Osteoblast (primary cell): ENCODE results near the gene RICTOR. TPM values are rescaled to one million over a fixed set of nuclear protein-coding genes. Genes with fewer than 3 reads are reported as not detected.

Source experiments
- DNase-seq: peaks from one replicate; pipeline ENCODE4 v3.0.0; 2011; ENCODE audit warnings: low spot score, mixed read lengths; ENCODE audit not compliant: insufficient read length; ENCODE audit errors: missing footprints
- H2AFZ ChIP-seq: 2 replicates; pipeline ENCODE4 v1.6.0; 2011; ENCODE audit warnings: mild to moderate bottlenecking, low read length
- H3K27ac ChIP-seq: 2 replicates; pipeline ENCODE4 v1.5.1; 2011; ENCODE audit warnings: mild to moderate bottlenecking, low read depth, low read length, moderate library complexity
- H3K27me3 ChIP-seq: 2 replicates; pipeline ENCODE4 v1.6.0; 2012; ENCODE audit warnings: mild to moderate bottlenecking, control low read depth, inconsistent platforms, low read length, moderate library complexity; ENCODE audit not compliant: insufficient read depth
- H3K36me3 ChIP-seq: 2 replicates; pipeline ENCODE4 v1.5.1; 2011; ENCODE audit warnings: mild to moderate bottlenecking, low read length, control low read depth, moderate library complexity; ENCODE audit not compliant: insufficient read depth
- H3K4me1 ChIP-seq: 2 replicates; pipeline ENCODE4 v1.5.1; 2011; ENCODE audit warnings: mild to moderate bottlenecking, low read length, control low read depth, moderate library complexity; ENCODE audit not compliant: insufficient read depth
- H3K4me2 ChIP-seq: 2 replicates; pipeline ENCODE4 v1.6.0; 2011; ENCODE audit warnings: mild to moderate bottlenecking, low read length; ENCODE audit not compliant: insufficient read depth
- H3K4me3 ChIP-seq: fragments of 200-600 bp; sonication (generic); 3 replicates; pipeline ENCODE4 v1.5.1; 2012; ENCODE audit warnings: mild to moderate bottlenecking, low read length, inconsistent platforms; ENCODE audit not compliant: insufficient read depth
- H3K79me2 ChIP-seq: 2 replicates; pipeline ENCODE4 v1.6.0; 2012; ENCODE audit warnings: mild to moderate bottlenecking, low read length, control low read depth, inconsistent platforms; ENCODE audit not compliant: insufficient read depth
- H3K9me3 ChIP-seq: 2 replicates; pipeline ENCODE4 v1.5.1; 2011; ENCODE audit warnings: low read depth, low read length, control low read depth
- H4K20me1 ChIP-seq: 2 replicates; pipeline ENCODE4 v1.6.0; 2012; ENCODE audit warnings: mild to moderate bottlenecking, low read length, control low read depth; ENCODE audit not compliant: insufficient read depth
- small RNA-seq: library from RNA; depleted of rRNA; stranded (forward); fragments of <200 nt; gene quantifications from one replicate; pipeline ENCODE3, GENCODE V24; 2012
- total RNA-seq: library from RNA; depleted of rRNA; stranded (reverse); fragments of >200 nt; gene quantifications from 2 replicates; pipeline ENCODE4 v1.2.3, GENCODE V29; 2012
- TF ChIP-seq, protein P1 (sequence below): IDR thresholded peaks from 2 replicates; pipeline ENCODE4 v1.5.1; 2011; ENCODE audit warnings: mild to moderate bottlenecking, low read depth, low read length, moderate library complexity; ENCODE audit errors: extremely low read depth

RICTOR gene
- total RNA-seq, 1 donor: 46.7 TPM

DNA sequence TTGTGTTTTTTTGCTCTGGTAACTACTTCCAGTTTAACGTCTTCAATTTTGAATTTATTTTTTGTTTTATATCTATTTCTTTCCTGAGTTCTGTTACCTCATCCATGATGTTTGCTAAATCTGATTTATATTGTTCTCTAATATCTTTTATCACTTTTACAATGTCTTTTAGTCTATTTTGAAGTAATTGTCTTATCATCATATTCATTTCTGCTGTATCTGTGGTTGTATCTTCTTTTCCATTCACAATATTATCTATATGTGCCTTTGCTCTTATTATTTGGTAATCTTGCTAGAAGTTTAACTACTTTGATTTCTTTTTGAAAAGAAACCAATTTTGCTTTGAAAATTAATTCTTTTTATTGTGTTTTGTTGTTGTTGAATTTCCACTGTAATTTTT is 184.8 kb downstream of the RICTOR start:
- Histone ChIP-seq H4K20me1 (peaks cover 6% of the 10 kb centered on the region), H3K27me3 (no peaks in the 10 kb centered on the region), H3K4me2 (no peak overlapping the region), H3K4me1 (no peaks in the 10 kb centered on the region), H3K79me2 (no peaks in the 10 kb centered on the region), H3K9me3 (no peaks in the 10 kb centered on the region), H2AFZ (no peak overlapping the region), H3K27ac (no peak overlapping the region), H3K4me3 (no peak overlapping the region), H3K36me3 (peaks cover 57% of the 10 kb centered on the region)
- DNase-seq: no peak
- TF ChIP-seq, protein P1, sequence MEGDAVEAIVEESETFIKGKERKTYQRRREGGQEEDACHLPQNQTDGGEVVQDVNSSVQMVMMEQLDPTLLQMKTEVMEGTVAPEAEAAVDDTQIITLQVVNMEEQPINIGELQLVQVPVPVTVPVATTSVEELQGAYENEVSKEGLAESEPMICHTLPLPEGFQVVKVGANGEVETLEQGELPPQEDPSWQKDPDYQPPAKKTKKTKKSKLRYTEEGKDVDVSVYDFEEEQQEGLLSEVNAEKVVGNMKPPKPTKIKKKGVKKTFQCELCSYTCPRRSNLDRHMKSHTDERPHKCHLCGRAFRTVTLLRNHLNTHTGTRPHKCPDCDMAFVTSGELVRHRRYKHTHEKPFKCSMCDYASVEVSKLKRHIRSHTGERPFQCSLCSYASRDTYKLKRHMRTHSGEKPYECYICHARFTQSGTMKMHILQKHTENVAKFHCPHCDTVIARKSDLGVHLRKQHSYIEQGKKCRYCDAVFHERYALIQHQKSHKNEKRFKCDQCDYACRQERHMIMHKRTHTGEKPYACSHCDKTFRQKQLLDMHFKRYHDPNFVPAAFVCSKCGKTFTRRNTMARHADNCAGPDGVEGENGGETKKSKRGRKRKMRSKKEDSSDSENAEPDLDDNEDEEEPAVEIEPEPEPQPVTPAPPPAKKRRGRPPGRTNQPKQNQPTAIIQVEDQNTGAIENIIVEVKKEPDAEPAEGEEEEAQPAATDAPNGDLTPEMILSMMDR: no peak

DNA sequence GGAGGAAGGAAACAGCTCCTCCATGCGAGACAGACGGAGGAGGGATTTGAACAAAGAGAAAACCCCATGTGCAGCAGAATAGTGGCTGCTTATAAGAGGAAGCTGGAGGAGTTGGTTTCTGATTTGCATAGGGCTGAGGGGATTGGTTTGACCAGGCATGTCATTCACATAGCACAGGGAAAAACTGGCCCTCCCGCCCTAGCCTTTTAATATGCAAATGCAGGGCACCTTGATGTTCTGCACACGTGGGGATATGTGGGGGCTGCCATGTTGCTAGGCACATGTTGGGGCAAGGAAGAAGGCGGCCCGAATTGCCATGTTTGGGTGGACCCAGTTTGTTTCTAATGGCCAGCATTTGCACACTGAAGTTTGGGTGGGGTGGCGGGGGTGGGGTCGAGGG is 186.2 kb downstream of the RICTOR start:
- Histone ChIP-seq H3K4me3 (no peak overlapping the region), H3K4me2 (no peak overlapping the region), H2AFZ (no peak overlapping the region), H3K27me3 (no peaks in the 10 kb centered on the region), H3K27ac (no peak overlapping the region), H4K20me1 (peaks cover 6% of the 10 kb centered on the region), H3K36me3 (peaks cover 70% of the 10 kb centered on the region), H3K79me2 (no peaks in the 10 kb centered on the region), H3K9me3 (no peaks in the 10 kb centered on the region), H3K4me1 (no peaks in the 10 kb centered on the region)
- TF ChIP-seq, protein P1: no peak
- DNase-seq: no peak

Small RNAs within 50 kb of the gene (small RNA-seq; reads per million reads assigned to genes)
- not detected for gene AIG1P1

Other genes with a start within 250 kb of the RICTOR start
- gene OSMR, start 228.4 kb downstream of the RICTOR start, total RNA-seq: 174 and 189 TPM in 2 replicates
- gene FYB1, start 145.2 kb upstream of the RICTOR start, total RNA-seq: under 0.01 TPM in 1 of 2 replicates, not detected in the other